ENCODE data around the gene IGF2BP2. TPM values are rescaled to one million over a fixed set of nuclear protein-coding genes. Genes with fewer than 3 reads are reported as not detected.

IGF2BP2 gene
- total and polyA plus RNA-seq, 2 of the 13 experiments (the other 11 are each of a cell fraction or from before 2014, with no cell fraction given) = 6.5 to 46.0 TPM

DNA sequence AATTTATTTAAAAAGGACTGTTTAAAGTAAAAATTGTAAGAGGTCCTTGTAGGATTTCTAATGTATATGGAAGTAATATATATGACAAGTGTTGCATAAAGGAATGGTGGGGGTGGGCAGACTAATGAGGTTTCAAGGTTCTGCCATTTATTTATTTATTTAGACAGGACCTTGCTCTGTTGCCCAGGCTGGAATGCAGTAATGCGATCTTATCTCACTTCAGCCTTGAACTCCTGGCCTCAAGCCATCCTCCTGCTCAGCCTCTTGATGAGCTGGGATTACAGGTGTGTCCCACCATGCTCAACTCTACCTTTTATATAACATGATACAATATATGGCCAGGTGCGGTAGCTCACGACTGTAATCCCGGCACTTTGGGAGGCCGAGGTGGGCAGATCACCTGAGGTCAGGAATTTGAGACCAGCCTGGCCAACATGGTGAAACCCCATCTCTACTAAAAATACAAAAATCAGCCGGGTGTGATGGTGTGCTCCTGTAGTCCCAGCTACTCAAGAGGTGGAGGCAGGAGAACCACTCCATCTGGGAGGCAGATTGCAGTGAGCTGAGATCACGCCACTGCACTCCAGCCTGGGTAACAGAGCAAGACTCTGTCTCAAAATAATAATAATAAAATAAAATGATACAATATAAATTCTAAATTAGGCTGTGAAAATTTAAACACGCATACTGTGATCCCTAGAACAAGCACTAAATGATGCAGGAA lies 33.8 kb upstream of the IGF2BP2 start (continued):
- TF ChIP-seq ZNF292 (CRISPR knock-in tag; IDR thresholded peaks at IDR 0.05; ENCODE audit: borderline replicate concordance, low read depth) = peak; percentile 62; the same call in 1 of the 2 replicates
- TF ChIP-seq, protein P1, sequence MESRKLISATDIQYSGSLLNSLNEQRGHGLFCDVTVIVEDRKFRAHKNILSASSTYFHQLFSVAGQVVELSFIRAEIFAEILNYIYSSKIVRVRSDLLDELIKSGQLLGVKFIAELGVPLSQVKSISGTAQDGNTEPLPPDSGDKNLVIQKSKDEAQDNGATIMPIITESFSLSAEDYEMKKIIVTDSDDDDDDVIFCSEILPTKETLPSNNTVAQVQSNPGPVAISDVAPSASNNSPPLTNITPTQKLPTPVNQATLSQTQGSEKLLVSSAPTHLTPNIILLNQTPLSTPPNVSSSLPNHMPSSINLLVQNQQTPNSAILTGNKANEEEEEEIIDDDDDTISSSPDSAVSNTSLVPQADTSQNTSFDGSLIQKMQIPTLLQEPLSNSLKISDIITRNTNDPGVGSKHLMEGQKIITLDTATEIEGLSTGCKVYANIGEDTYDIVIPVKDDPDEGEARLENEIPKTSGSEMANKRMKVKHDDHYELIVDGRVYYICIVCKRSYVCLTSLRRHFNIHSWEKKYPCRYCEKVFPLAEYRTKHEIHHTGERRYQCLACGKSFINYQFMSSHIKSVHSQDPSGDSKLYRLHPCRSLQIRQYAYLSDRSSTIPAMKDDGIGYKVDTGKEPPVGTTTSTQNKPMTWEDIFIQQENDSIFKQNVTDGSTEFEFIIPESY (CRISPR knock-in tag; IDR thresholded peaks at IDR 0.05) = peak; percentile 43; the same call in 1 of the 2 replicates
- TF ChIP-seq BCL6 (CRISPR knock-in tag; IDR thresholded peaks at IDR 0.05) = peak; percentile 81
- TF ChIP-seq ZNF792 (CRISPR knock-in tag; IDR thresholded peaks at IDR 0.05) = 0 out of 2 replicates have a peak, but pooled peaks have one; percentile 58
- TF ChIP-seq MIXL1 (CRISPR knock-in tag; IDR thresholded peaks at IDR 0.05) = peak; percentile 93
- TF ChIP-seq ZNF382 (CRISPR knock-in tag; IDR thresholded peaks at IDR 0.05; ENCODE audit: borderline replicate concordance) = no peak
- TF ChIP-seq ZNF451 (CRISPR knock-in tag; IDR thresholded peaks at IDR 0.05) = no peak
- TF ChIP-seq HNF4A (CRISPR knock-in tag; IDR thresholded peaks at IDR 0.05) = peak; percentile 97
- peak; percentile 28; the same call in 1 of the 2 replicates for TF ChIP-seq JUND (CRISPR knock-in tag; IDR thresholded peaks at IDR 0.05)
- no peak for TF ChIP-seq PCBP1 (IDR thresholded peaks at IDR 0.05; ENCODE audit: borderline replicate concordance, low read depth, low read length)
- TF ChIP-seq, protein P2, sequence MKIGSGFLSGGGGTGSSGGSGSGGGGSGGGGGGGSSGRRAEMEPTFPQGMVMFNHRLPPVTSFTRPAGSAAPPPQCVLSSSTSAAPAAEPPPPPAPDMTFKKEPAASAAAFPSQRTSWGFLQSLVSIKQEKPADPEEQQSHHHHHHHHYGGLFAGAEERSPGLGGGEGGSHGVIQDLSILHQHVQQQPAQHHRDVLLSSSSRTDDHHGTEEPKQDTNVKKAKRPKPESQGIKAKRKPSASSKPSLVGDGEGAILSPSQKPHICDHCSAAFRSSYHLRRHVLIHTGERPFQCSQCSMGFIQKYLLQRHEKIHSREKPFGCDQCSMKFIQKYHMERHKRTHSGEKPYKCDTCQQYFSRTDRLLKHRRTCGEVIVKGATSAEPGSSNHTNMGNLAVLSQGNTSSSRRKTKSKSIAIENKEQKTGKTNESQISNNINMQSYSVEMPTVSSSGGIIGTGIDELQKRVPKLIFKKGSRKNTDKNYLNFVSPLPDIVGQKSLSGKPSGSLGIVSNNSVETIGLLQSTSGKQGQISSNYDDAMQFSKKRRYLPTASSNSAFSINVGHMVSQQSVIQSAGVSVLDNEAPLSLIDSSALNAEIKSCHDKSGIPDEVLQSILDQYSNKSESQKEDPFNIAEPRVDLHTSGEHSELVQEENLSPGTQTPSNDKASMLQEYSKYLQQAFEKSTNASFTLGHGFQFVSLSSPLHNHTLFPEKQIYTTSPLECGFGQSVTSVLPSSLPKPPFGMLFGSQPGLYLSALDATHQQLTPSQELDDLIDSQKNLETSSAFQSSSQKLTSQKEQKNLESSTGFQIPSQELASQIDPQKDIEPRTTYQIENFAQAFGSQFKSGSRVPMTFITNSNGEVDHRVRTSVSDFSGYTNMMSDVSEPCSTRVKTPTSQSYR (CRISPR knock-in tag; IDR thresholded peaks at IDR 0.05; ENCODE audit: borderline replicate concordance) = peak; percentile 92
- TF ChIP-seq ZNF773 (CRISPR knock-in tag; IDR thresholded peaks at IDR 0.05; ENCODE audit: borderline replicate concordance) = no peak
- peak; percentile 85 for TF ChIP-seq TARDBP (CRISPR knock-in tag; IDR thresholded peaks at IDR 0.05)
- no peak for TF ChIP-seq ZNF230 (CRISPR knock-in tag; IDR thresholded peaks at IDR 0.05)
- TF ChIP-seq RFXAP (CRISPR knock-in tag; IDR thresholded peaks at IDR 0.05; ENCODE audit: borderline replicate concordance) = 0 out of 2 replicates have a peak, but pooled peaks have one; percentile 67
- no peak for TF ChIP-seq CBFB (CRISPR knock-in tag; IDR thresholded peaks at IDR 0.05)
- no peak for TF ChIP-seq ZNF253 (CRISPR knock-in tag; IDR thresholded peaks at IDR 0.05; ENCODE audit: borderline replicate concordance)
- no peak for TF ChIP-seq CREB1 (IDR thresholded peaks at IDR 0.05)
- TF ChIP-seq CREB1 (CRISPR knock-in tag; IDR thresholded peaks at IDR 0.05) = peak; percentile 51
- TF ChIP-seq ERF (CRISPR knock-in tag; IDR thresholded peaks at IDR 0.05) = peak; percentile 80
- TF ChIP-seq ZNF205 (CRISPR knock-in tag; IDR thresholded peaks at IDR 0.05) = 0 out of 2 replicates have a peak, but pooled peaks have one; percentile 36
- peak; percentile 76; the same call in 1 of the 2 replicates for TF ChIP-seq ZNF460 (CRISPR knock-in tag; IDR thresholded peaks at IDR 0.05; ENCODE audit: borderline replicate concordance)
- TF ChIP-seq BORCS8-MEF2B (CRISPR knock-in tag; IDR thresholded peaks at IDR 0.05) = 0 out of 2 replicates have a peak, but pooled peaks have one; percentile 33
- TF ChIP-seq, protein P3, sequence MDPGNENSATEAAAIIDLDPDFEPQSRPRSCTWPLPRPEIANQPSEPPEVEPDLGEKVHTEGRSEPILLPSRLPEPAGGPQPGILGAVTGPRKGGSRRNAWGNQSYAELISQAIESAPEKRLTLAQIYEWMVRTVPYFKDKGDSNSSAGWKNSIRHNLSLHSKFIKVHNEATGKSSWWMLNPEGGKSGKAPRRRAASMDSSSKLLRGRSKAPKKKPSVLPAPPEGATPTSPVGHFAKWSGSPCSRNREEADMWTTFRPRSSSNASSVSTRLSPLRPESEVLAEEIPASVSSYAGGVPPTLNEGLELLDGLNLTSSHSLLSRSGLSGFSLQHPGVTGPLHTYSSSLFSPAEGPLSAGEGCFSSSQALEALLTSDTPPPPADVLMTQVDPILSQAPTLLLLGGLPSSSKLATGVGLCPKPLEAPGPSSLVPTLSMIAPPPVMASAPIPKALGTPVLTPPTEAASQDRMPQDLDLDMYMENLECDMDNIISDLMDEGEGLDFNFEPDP (CRISPR knock-in tag; conservative IDR thresholded peaks at IDR 0.05) = no peak
- TF ChIP-seq GATAD2A (CRISPR knock-in tag; IDR thresholded peaks at IDR 0.05) = peak; percentile 96
- 0 out of 2 replicates have a peak, but pooled peaks have one; percentile 40 for TF ChIP-seq ZNF350 (CRISPR knock-in tag; IDR thresholded peaks at IDR 0.05; ENCODE audit: borderline replicate concordance, low read depth)
- no peak for TF ChIP-seq SSRP1 (CRISPR knock-in tag; IDR thresholded peaks at IDR 0.05)
